HuH-7.5 (cell line): ENCODE measurements around the gene TERB2.
"Not testable (repeated sequence)": the region's sequence is repeated elsewhere in the genome, so short reads cannot be mapped to it uniquely, and the experiment has no call there.

Source experiments
- DNase-seq: peaks from one replicate; pipeline ENCODE4 v3.0.0; 2011; ENCODE audit warnings: low spot score

TERB2 gene

DNA sequence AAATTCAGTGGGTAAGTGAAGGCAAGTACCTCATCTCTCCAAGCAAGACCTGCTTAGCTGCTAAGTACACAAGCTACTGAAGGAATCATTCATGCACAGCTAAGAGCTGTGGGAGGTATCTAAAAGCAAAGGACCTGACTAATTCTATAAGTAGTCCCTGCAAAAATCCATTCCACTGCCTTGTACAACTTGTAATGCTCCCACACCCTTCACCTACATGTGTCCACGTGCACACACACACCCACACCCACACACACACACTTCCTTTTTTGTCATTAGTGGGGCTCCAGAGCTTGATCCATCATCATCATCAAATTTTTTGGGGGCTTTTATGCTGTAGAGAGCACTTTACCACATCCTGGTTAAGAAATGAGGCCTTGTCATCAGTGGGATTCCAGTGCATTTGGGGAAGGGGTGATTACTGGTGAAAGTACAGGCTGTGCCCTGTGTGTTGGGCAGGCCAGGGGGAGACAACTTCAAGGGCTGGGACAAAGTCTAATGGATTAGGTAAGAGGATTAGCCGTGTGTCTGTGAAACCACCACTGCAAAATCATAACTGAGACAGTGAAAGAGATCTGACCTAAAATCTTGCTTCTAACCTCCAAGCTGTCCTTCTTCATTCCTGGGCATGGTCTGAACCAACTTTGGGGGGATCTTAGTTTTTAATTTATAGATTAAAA lies 47.4 kb downstream of the TERB2 start:
- not testable (repeated sequence) for DNase-seq

- DNase-seq = not testable (repeated sequence)
Measured at GRCh38 chr15:45004590-45005175, 48.2 kb downstream of the TERB2 start.

GRCh38 chr15:45009046-45009445 lies 52.6 kb downstream of the TERB2 start:
- DNase-seq = no peak

GRCh38 chr15:45015114-45015513 lies 58.6 kb downstream of the TERB2 start:
- DNase-seq = not testable (repeated sequence)

- not testable (repeated sequence) for DNase-seq
Measured at GRCh38 chr15:45020222-45020900, 63.9 kb downstream of the TERB2 start.

DNA sequence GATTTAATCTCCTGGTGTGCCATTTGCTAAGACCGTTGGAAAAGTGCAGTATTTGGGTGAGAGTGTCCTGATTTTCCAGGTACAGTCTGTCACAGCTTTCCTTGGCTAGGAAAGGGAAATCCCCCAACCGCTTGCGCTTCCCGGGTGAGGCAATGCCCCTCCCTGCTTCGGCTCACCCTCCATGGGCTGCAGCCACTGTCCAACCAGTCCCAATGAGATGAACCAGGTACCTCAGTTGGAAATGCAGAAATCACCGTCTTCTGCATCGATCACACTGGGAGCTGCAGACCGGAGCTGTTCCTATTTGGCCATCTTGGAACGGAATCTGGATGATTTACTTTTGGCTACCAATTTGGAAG lies 64.4 kb downstream of the TERB2 start:
- DNase-seq = not testable (repeated sequence)

GRCh38 chr15:45021348-45021747 lies 64.9 kb downstream of the TERB2 start:
- no peak for DNase-seq

GRCh38 chr15:45022871-45023658 lies 66.6 kb downstream of the TERB2 start, which contains the start of gene SORD:
TSS of gene SORD (plus strand) at chr15:45023195. CDS start at chr15:45023284, 89 bp downstream.
- DNase-seq = peak; percentile 90

DNA sequence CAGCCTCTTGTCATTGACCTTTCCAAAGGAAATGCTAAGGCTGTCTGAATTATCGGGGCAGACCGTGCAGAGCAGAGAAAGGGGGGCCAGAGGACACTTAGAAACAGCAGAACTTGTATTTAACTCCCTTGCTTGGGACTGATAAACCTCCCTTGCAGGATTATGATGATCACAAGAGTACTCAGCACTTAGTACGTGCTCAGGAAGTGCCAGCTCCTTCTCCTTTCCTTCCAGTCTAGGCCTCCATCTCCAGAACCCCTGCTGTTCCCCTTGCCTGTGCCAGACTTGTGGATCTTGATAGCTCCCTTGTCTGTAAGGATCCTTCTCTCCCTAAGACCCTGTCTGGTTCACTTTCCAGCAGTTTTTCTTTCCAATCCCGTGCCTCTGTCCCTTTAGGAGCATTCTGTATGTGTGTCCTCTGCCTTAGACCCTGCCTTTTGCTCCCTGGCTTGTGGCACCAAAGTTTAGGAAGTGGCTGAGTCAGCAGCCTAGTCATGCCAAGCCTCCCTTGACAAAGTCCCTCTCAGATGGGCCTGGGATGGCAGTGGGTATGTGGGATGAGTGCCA lies 67.3 kb downstream of the TERB2 start:
- DNase-seq = no peak

GRCh38 chr15:45024649-45025048 lies 68.2 kb downstream of the TERB2 start:
- DNase-seq = not testable (repeated sequence)

DNA sequence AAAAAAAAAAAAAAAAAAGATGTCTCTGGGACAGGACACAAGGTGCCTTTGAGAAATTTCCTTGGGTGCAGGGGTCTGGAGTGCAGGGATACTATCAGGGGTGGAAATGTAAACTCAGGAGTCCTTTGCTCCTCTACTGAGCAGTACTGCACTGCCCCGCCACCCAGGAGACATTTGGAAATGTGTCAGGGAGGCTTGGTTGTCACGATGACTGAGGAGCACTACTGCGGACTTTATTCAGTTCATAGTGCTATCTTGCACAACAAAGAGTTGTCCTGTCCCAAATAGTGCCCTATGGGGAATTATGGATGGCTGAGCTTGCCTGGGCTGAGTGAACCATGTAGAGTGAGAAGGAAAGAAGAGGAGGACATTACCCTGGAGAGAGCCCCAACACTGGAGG lies 69.1 kb downstream of the TERB2 start:
- not testable (repeated sequence) for DNase-seq

GRCh38 chr15:45026651-45027190 lies 70.2 kb downstream of the TERB2 start:
- DNase-seq = no peak

DNA sequence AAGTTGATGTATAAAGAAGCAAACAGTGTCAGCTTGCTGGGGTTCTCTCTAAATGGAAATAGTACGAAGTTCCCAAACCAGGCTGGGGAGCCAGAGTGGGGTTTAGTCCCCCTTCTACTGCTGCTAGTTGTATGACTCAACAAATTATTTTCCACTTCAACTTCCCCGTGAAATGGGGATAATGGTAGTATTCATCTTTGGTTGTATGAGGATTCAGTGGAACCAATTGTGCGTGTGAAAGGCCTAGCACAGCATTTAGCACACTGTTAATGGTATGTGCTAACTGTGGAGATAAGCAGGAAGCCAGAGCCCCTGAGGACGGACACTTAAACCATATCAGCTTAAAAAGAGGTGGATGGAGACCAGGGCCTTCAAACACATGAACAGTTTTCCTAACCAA lies 70.7 kb downstream of the TERB2 start:
- DNase-seq = no peak
